Measurements from ENCODE around the gene MPV17. TPM values are rescaled to one million over a fixed set of nuclear protein-coding genes. Genes with fewer than 3 reads are reported as not detected.
"Not testable (repeated sequence)": the region's sequence is repeated elsewhere in the genome, so short reads cannot be mapped to it uniquely, and the experiment has no call there.

The MPV17 gene
- total RNA-seq, 4 donors from 2014 or later = 51.8 to 87.5 (median 68.4) TPM

DNA sequence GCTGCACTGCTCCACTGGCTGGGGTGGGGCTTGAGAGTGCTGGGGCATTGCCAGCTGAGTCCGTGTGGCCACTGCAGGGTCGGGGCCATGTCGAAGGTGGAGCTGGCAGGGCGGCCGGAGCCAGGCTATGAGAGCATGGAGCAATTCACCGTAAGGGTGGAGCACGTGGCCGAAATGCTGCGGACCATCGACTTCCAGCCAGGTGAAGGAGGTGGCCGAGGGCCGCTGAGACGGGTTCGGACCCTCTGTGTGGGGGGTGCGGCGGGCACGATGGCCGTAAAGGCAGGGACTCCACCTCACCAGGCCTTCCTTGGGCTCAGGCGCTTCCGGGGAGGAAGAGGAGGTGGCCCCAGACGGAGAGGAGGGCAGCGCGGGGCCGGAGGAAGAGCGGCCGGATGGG is 16.8 kb downstream of the MPV17 start:
- Histone ChIP-seq H3K36me3 (peaks cover 7% of the 10 kb centered on the region), H3K4me1 (peaks cover 24% of the 10 kb centered on the region), H3K4me3 (peak overlapping the region; percentile 18), H3K9me3 (no peaks in the 10 kb centered on the region), H3K27me3 (peaks cover 46% of the 10 kb centered on the region), H3K27ac (no peak overlapping the region)
- WGBS = 68% methylated on average over 4 of the region's 26 CpGs
- DNase-seq (ENCODE audit: low spot score in 2 of 2) = no peak
- TF ChIP-seq, protein P1, sequence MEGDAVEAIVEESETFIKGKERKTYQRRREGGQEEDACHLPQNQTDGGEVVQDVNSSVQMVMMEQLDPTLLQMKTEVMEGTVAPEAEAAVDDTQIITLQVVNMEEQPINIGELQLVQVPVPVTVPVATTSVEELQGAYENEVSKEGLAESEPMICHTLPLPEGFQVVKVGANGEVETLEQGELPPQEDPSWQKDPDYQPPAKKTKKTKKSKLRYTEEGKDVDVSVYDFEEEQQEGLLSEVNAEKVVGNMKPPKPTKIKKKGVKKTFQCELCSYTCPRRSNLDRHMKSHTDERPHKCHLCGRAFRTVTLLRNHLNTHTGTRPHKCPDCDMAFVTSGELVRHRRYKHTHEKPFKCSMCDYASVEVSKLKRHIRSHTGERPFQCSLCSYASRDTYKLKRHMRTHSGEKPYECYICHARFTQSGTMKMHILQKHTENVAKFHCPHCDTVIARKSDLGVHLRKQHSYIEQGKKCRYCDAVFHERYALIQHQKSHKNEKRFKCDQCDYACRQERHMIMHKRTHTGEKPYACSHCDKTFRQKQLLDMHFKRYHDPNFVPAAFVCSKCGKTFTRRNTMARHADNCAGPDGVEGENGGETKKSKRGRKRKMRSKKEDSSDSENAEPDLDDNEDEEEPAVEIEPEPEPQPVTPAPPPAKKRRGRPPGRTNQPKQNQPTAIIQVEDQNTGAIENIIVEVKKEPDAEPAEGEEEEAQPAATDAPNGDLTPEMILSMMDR (IDR thresholded peaks at IDR 0.05) = no peak
- TF ChIP-seq EP300 (IDR thresholded peaks at IDR 0.05) = no peak
- no peak for TF ChIP-seq POLR2AphosphoS5 (IDR thresholded peaks at IDR 0.05)
- TF ChIP-seq POLR2A (IDR thresholded peaks at IDR 0.05) = no peak

DNA sequence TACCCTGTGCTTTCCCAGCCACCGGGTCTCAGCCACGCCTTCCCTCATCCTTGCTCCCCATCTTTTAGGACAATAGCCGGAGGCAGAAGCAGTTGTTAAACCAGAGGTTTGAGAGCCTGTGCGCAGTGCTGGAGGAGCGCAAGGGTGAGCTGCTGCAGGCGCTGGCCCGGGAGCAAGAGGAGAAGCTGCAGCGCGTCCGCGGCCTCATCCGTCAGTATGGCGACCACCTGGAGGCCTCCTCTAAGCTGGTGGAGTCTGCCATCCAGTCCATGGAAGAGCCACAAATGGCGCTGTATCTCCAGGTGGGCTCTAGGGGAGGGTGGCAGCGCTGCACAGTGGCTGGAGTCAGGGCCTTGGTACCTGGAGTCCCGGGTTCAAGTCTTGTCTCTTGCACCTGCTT is 17.4 kb downstream of the MPV17 start:
- no peak overlapping the region for H3K4me3 ChIP-seq
- TF ChIP-seq POLR2AphosphoS5 (IDR thresholded peaks at IDR 0.05) (no peak), POLR2A (IDR thresholded peaks at IDR 0.05) (no peak), EP300 (IDR thresholded peaks at IDR 0.05) (no peak)
- TF ChIP-seq, protein P1 (IDR thresholded peaks at IDR 0.05) = no peak
- H3K27ac ChIP-seq = no peak overlapping the region
- peaks cover 7% of the 10 kb centered on the region for H3K36me3 ChIP-seq
- DNase-seq (ENCODE audit: low spot score in 2 of 2) = no peak
- no peaks in the 10 kb centered on the region for H3K9me3 ChIP-seq
- peaks cover 46% of the 10 kb centered on the region for H3K27me3 ChIP-seq
- WGBS = 98% methylated on average over 5 of the region's 16 CpGs
- H3K4me1 ChIP-seq = peaks cover 24% of the 10 kb centered on the region

DNA sequence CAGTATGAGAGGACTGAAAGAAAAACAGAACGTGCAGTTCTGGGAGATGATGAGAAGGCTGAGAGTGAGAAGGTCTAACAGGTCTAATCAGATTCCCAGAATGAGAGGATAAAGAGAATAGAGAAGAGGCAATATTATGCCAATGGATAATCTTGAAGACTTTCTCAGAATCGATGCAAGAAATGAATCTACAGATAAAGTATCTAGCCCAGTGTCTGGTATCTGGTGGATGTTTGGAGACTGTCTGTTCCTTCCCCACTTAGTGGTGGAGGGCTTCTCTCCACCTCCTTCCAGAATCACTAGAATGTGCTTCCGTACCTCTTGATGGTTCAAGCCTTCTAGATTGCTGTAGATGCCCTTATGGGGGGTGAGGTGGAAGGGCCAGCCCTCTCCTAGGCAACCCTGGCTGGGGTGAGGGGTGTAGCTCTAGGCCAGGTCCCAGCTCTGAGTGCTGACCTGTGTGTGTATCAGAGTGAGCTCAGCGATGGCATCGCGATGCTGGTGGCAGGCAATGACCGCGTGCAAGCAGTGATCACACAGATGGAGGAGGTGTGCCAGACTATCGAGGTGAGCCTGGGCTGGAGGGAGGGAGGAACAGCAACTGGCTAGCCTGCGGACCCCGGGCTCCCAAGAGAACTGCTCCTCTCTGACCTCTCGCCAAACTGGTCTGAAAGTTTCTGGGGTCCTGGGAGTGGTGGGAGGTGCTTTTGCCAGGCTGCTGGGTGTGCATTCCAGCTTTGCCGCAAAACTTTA is 18.2 kb downstream of the MPV17 start:
- H3K36me3 ChIP-seq = peaks cover 3% of the 10 kb centered on the region
- no peak for DNase-seq (ENCODE audit: low spot score in 2 of 2)
- H3K27me3 ChIP-seq = peaks cover 46% of the 10 kb centered on the region
- peaks cover 24% of the 10 kb centered on the region for H3K4me1 ChIP-seq
- 85% methylated on average over 10 of the region's 13 CpGs for WGBS
- no peaks in the 10 kb centered on the region for H3K9me3 ChIP-seq
- no peak overlapping the region for H3K27ac ChIP-seq
- H3K4me3 ChIP-seq = no peak overlapping the region
- TF ChIP-seq POLR2AphosphoS5 (IDR thresholded peaks at IDR 0.05) (no peak), EP300 (IDR thresholded peaks at IDR 0.05) (no peak), POLR2A (IDR thresholded peaks at IDR 0.05) (no peak)
- TF ChIP-seq, protein P1 (IDR thresholded peaks at IDR 0.05) = no peak

DNA sequence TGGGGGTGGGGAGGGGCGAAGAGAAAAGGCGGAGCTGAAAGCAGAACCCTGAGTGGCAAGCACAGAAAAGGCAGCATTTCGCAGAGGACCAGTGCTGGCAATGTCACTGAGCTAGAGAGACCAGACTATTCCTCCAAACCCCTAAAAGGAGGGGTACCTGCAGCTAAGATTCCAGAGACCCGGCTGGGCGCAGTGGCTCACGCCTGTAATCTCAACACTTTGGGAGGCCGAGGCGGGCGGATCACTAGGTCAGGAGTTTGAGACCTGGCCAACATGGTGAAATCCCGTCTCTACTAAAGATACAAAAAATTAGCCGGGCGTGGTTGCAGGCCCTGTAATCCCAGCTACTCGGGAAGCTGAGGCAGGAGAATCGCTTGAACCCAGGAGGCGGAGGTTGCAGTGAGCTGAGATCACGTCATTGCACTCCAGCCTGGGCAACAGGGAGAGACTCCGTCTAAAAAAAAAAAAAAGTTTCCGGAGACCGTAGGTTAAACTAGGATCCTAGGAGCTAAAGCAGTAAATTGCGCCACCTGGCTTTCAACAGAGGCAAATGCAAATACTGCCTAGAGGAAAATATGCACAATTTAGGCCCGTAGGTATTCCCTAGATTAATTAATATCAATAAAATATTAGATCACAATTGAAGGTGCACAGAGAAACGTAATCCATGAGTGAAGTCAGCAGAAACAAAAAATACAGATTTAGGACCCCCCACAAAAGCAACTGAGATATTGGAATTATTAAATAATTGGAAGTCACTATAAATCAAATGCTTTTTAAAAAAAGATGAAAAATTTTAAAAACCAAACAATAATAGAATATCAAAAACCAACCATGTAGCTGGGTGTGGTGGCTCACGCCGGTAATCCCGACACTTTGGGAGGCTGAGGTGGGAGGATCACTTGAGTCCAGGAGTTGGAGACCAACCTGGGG is 19.5 kb downstream of the MPV17 start:
- H3K4me1 ChIP-seq = peaks cover 24% of the 10 kb centered on the region
- no peak overlapping the region for H3K27ac ChIP-seq
- H3K27me3 ChIP-seq = peaks cover 41% of the 10 kb centered on the region
- peak overlapping the region; percentile 34 for H3K4me3 ChIP-seq
- no peaks in the 10 kb centered on the region for H3K9me3 ChIP-seq
- no peak for DNase-seq (ENCODE audit: low spot score in 2 of 2)
- TF ChIP-seq, protein P1 (IDR thresholded peaks at IDR 0.05) = peak; percentile 73 to 83
- TF ChIP-seq POLR2AphosphoS5 (IDR thresholded peaks at IDR 0.05) (no peak), EP300 (IDR thresholded peaks at IDR 0.05) (no peak)
- H3K36me3 ChIP-seq = no peaks in the 10 kb centered on the region
- WGBS = 25% methylated on average over 21 of the region's 25 CpGs

DNA sequence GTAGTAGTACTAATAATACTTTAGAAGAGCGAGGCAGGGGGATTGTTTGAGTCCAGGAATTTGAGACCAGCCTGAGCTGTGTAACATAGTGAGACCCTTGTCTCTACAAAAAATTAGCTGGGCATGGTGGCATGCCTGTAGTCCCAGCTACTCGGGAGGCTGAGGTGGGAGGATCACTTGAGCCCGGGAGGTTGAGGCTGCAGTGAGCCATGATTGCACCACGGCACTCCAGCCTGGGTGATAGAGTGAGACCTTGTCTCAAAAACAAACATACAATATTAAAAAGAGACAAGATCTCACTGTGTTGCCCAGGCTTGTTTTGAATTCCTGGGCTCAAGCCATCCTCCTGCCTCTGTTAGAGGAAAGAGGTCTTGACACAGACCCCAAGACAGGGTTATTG is 22.3 kb downstream of the MPV17 start:
- not testable (repeated sequence) for H3K27ac ChIP-seq
- H3K27me3 ChIP-seq = peaks cover 15% of the 10 kb centered on the region

More for the DNA sequence above, 22.3 kb downstream of the MPV17 start:
- H3K4me1 ChIP-seq; H3K4me3 ChIP-seq; H3K36me3 ChIP-seq; H3K9me3 ChIP-seq; DNase-seq (ENCODE audit: low spot score in 2 of 2): not testable (repeated sequence)
- WGBS = 72% methylated on average over 4 of the region's 4 CpGs

Measured in suprapubic skin (tissue), 4 donors.